CD14-positive monocyte (primary cell): ENCODE data around the gene ST13. TPM values are rescaled to one million over a fixed set of nuclear protein-coding genes. Genes with fewer than 3 reads are reported as not detected.
"Not testable (repeated sequence)": the region's sequence is repeated elsewhere in the genome, so short reads cannot be mapped to it uniquely, and the experiment has no call there.

ENCODE experiments used
- DNase-seq, 3 donors: peaks; one replicate each; pipeline ENCODE4 v3.0.0-alpha.2; 2011 to 2022
- H2AFZ ChIP-seq: 2 replicates; pipeline ENCODE4 v1.6.0; 2012; ENCODE audit warnings: mild to moderate bottlenecking, low read depth, low read length, inconsistent platforms; ENCODE audit not compliant: insufficient read depth, poor library complexity, severe bottlenecking
- H3K27ac ChIP-seq, 2 donors: 1 replicate in 1 of 2; 2 replicates in 1 of 2; pipeline ENCODE4 v1.5.1; 2012 to 2013; ENCODE audit warnings: low read length in 2 of 2, control low read depth in 1 of 2, inconsistent platforms in 1 of 2, low read depth in 1 of 2, mild to moderate bottlenecking in 1 of 2
- H3K27me3 ChIP-seq, 2 donors: one replicate each; pipeline versions ENCODE4 v1.6.0 to v1.6.1; 2011 to 2013; ENCODE audit warnings: low read length in 2 of 2; ENCODE audit not compliant: control insufficient read depth in 2 of 2, insufficient read depth in 2 of 2
- H3K36me3 ChIP-seq, 2 donors: replicated peaks in 1 of 2; 1 replicate in 1 of 2; 2 replicates in 1 of 2; pipeline versions ENCODE4 v1.5.1 to v1.6.1; 2012 to 2013; ENCODE audit warnings: low read length in 2 of 2, control low read depth in 1 of 2, inconsistent platforms in 1 of 2, mild to moderate bottlenecking in 1 of 2; ENCODE audit not compliant: insufficient read depth in 2 of 2, control insufficient read depth in 1 of 2
- H3K4me1 ChIP-seq, 2 donors: 1 replicate in 1 of 2; 2 replicates in 1 of 2; pipeline versions ENCODE4 v1.5.1 to v1.6.1; 2012 to 2013; ENCODE audit warnings: low read length in 2 of 2, control low read depth in 1 of 2, inconsistent platforms in 1 of 2, mild to moderate bottlenecking in 1 of 2, moderate library complexity in 1 of 2; ENCODE audit not compliant: insufficient read depth in 2 of 2, control insufficient read depth in 1 of 2
- H3K4me2 ChIP-seq: replicated peaks from 2 replicates; pipeline ENCODE3; 2012; ENCODE audit warnings: low read length, moderate library complexity, mild to moderate bottlenecking; ENCODE audit not compliant: poor library complexity, severe bottlenecking; ENCODE audit errors: extremely low read depth
- H3K4me3 ChIP-seq, 3 experiments: fragments of 200-600 bp in 1 of 3; sonication (generic) in 1 of 3; replicated peaks in 1 of 3; 1 replicate in 2 of 3; 2 replicates in 1 of 3; pipeline ENCODE4 v1.5.1; 2011 to 2013; ENCODE audit warnings: low read length in 3 of 3, mild to moderate bottlenecking in 3 of 3, control low read depth in 2 of 3, low read depth in 2 of 3, inconsistent platforms in 1 of 3, moderate library complexity in 1 of 3
- H3K79me2 ChIP-seq: 2 replicates; pipeline ENCODE4 v1.6.0; 2012; ENCODE audit warnings: mild to moderate bottlenecking, control low read depth, inconsistent platforms, low read length, moderate library complexity; ENCODE audit not compliant: insufficient read depth
- H3K9ac ChIP-seq: 2 replicates; pipeline ENCODE4 v1.6.0; 2017; ENCODE audit warnings: low read length, mild to moderate bottlenecking; ENCODE audit not compliant: insufficient read depth, poor library complexity, severe bottlenecking
- H3K9me3 ChIP-seq, 2 donors: replicated peaks in 1 of 2; 1 replicate in 1 of 2; 2 replicates in 1 of 2; pipeline versions ENCODE4 v1.5.1 to v1.6.1; 2012 to 2013; ENCODE audit warnings: low read length in 2 of 2, control low read depth in 1 of 2; ENCODE audit not compliant: control insufficient read depth in 1 of 2, insufficient read depth in 1 of 2
- H4K20me1 ChIP-seq: 2 replicates; pipeline ENCODE4 v1.6.0; 2012; ENCODE audit warnings: mild to moderate bottlenecking, low read length, control low read depth, moderate library complexity; ENCODE audit not compliant: insufficient read depth
- H3K27ac Mint-ChIP-seq, 7 donors: one replicate each; pipeline ENCODE4 v1.8.0; 2020; ENCODE audit warnings: mild to moderate bottlenecking in 7 of 7, mixed read lengths in 7 of 7, moderate library complexity in 6 of 7, inconsistent platforms in 2 of 7
- H3K27me3 Mint-ChIP-seq, 3 donors: one replicate each; pipeline ENCODE4 v1.8.0; 2021 to 2022; ENCODE audit warnings: low read depth in 3 of 3, mild to moderate bottlenecking in 3 of 3, mixed read lengths in 3 of 3, moderate library complexity in 3 of 3, inconsistent platforms in 1 of 3
- H3K36me3 Mint-ChIP-seq, 2 donors: one replicate each; pipeline ENCODE4 v1.8.0; 2020; ENCODE audit warnings: mixed read lengths in 2 of 2, inconsistent platforms in 1 of 2, mild to moderate bottlenecking in 1 of 2
- H3K4me1 Mint-ChIP-seq: one replicate; pipeline ENCODE4 v1.8.0; 2020; ENCODE audit warnings: mild to moderate bottlenecking, mixed read lengths
- H3K4me3 Mint-ChIP-seq, 2 donors: one replicate each; pipeline ENCODE4 v1.8.0; 2020; ENCODE audit warnings: mild to moderate bottlenecking in 2 of 2, mixed read lengths in 2 of 2, moderate library complexity in 1 of 2
- H3K9me3 Mint-ChIP-seq, 7 donors: one replicate each; pipeline ENCODE4 v1.8.0; 2020 to 2022; ENCODE audit warnings: mixed read lengths in 7 of 7, mild to moderate bottlenecking in 6 of 7, moderate library complexity in 6 of 7, inconsistent platforms in 2 of 7
- WGBS: methylation state at CpG from one replicate; pipeline ENCODE4 v1.1.5; 2013; ENCODE audit warnings: missing lambda C conversion rate; ENCODE audit not compliant: insufficient coverage; 5-methylcytosine and 5-hydroxymethylcytosine counted together
- intact Hi-C, 2 donors: fragments of 100-400 bp; cut with micrococcal nuclease; formaldehyde crosslinking; loops; one replicate each; pipeline versions ENCODE4 v1.15.0 to v1.15.1; 2023
- polyA plus RNA-seq, 3 donors: library from polyadenylated mRNA; depleted of rRNA in 1 of 3; unstranded in 2 of 3; stranded (reverse) in 1 of 3; fragments of 300-500 nt in 2 of 3; fragments of >200 nt in 1 of 3; fragmentation: Illumina TruSeq in 2 of 3; gene quantifications; 1 replicate in 2 of 3; 2 replicates in 1 of 3; pipeline ENCODE4 v1.2.3, GENCODE V29; 2012 to 2021
- small RNA-seq: library from RNA; depleted of rRNA; stranded (forward); fragments of <200 nt; gene quantifications from one replicate; pipeline ENCODE3, GENCODE V24; 2012; ENCODE audit warnings: low read depth; ENCODE audit not compliant: insufficient read length
- TF ChIP-seq, protein P1 (sequence below): fragments of 200-600 bp; IDR thresholded peaks from one replicate; pipeline ENCODE4 v1.8.0; 2022; ENCODE audit warnings: antibody characterized with exemption, mild to moderate bottlenecking

The ST13 gene
- polyA plus RNA-seq, 3 donors: 56.1 to 81.3 (median 67.2) TPM

DNA sequence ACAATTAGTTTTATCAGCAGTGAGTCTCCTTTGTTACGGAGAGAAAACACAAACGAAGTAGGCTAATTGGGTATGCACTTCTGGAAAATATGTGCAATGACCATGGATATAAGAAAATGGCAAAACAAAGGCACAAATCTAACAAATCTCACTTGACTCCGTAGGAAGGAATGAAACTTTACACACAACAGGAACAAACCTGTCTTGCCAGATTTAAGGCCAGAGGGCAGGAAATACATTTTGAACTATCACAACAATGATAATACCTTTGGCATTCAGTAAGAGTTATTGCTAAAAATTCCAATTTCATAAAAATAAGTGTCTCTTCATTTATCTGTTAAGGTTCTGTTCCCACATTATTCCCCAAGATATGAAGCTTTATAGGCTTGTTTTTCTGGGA is 73.9 kb downstream of the ST13 start:
- no peak for DNase-seq
- H3K4me3 ChIP-seq: no peak overlapping the region
- no peaks in the 10 kb centered on the region for H3K79me2 ChIP-seq
- no peaks in the 10 kb centered on the region for H3K9me3 ChIP-seq
- H3K27me3 ChIP-seq: no peaks in the 10 kb centered on the region
- H3K27ac ChIP-seq: no peak overlapping the region
- Mint-ChIP-seq H3K27ac (no peak overlapping the region), H3K9me3 (peaks cover 0 to 2% (median 0%) of the 10 kb centered on the region in 7 donors), H3K4me1 (no peaks in the 10 kb centered on the region), H3K27me3 (no peaks in the 10 kb centered on the region), H3K36me3 (peaks cover 45 to 48% of the 10 kb centered on the region in 2 donors), H3K4me3 (no peak overlapping the region)
- TF ChIP-seq, protein P1, sequence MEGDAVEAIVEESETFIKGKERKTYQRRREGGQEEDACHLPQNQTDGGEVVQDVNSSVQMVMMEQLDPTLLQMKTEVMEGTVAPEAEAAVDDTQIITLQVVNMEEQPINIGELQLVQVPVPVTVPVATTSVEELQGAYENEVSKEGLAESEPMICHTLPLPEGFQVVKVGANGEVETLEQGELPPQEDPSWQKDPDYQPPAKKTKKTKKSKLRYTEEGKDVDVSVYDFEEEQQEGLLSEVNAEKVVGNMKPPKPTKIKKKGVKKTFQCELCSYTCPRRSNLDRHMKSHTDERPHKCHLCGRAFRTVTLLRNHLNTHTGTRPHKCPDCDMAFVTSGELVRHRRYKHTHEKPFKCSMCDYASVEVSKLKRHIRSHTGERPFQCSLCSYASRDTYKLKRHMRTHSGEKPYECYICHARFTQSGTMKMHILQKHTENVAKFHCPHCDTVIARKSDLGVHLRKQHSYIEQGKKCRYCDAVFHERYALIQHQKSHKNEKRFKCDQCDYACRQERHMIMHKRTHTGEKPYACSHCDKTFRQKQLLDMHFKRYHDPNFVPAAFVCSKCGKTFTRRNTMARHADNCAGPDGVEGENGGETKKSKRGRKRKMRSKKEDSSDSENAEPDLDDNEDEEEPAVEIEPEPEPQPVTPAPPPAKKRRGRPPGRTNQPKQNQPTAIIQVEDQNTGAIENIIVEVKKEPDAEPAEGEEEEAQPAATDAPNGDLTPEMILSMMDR: no peak
- no peak overlapping the region for H3K4me2 ChIP-seq
- no peaks in the 10 kb centered on the region for H3K4me1 ChIP-seq
- no peak overlapping the region for H2AFZ ChIP-seq
- H3K36me3 ChIP-seq: peaks cover 7 to 41% of the 10 kb centered on the region in 2 donors
- WGBS: no CpG with 5 or more reads among the region's 3 CpGs
- intact Hi-C loops: no loop called here
- no peak overlapping the region for H3K9ac ChIP-seq
- H4K20me1 ChIP-seq: no peaks in the 10 kb centered on the region

GRCh38 chr22:40781749-40782148 is 74.7 kb downstream of the ST13 start:
- peaks cover 45 to 54% of the 10 kb centered on the region in 2 donors for H3K36me3 Mint-ChIP-seq
- H3K9me3 ChIP-seq, H3K4me1 ChIP-seq, H3K27ac ChIP-seq, H4K20me1 ChIP-seq, H3K4me3 ChIP-seq, H3K4me2 ChIP-seq, H3K9me3 Mint-ChIP-seq, H3K4me3 Mint-ChIP-seq, intact Hi-C loops, H3K4me1 Mint-ChIP-seq, DNase-seq, H3K79me2 ChIP-seq, H2AFZ ChIP-seq, H3K27ac Mint-ChIP-seq, H3K9ac ChIP-seq, H3K27me3 ChIP-seq, H3K27me3 Mint-ChIP-seq: not testable (repeated sequence)
- 100% methylated on average over 7 of the region's 14 CpGs for WGBS
- H3K36me3 ChIP-seq: peaks cover 13 to 42% of the 10 kb centered on the region in 2 donors

Small RNA genes within 50 kb of the gene (small RNA-seq; reads per million reads assigned to genes)
- gene JTBP1: not detected
- gene MIR4766: not detected

Other genes with a start within 250 kb of the ST13 start
- gene MRTFA, start 219.9 kb downstream of the ST13 start, polyA plus RNA-seq: 10 to 100 TPM; 14.1 to 33.8 (median 18.9) TPM
- gene MCHR1, start 177.2 kb downstream of the ST13 start, polyA plus RNA-seq: under 1 TPM in 2 of 3 donors, not detected in 1; 0.05 to 0.09 TPM
- gene SLC25A17, start 37.3 kb downstream of the ST13 start, polyA plus RNA-seq: 10 to 100 TPM in 1 of 3 donors, 1 to 10 TPM in 2; 7.3 to 10.6 (median 8.8) TPM
- gene XPNPEP3, start 509 bp upstream of the ST13 start, polyA plus RNA-seq: 1 to 10 TPM; 3.6 to 9.4 (median 7.3) TPM
- gene DNAJB7, start 5.5 kb upstream of the ST13 start, polyA plus RNA-seq: not detected
- 100 to 1,000 TPM in 2 of 3 donors, 10 to 100 TPM in 1; 42.7 to 247 (median 224) TPM for gene RBX1, start 94.7 kb upstream of the ST13 start, polyA plus RNA-seq
- 10 to 100 TPM in 2 of 3 donors, 1 to 10 TPM in 1; 5.7 to 81.6 (median 16.8) TPM for gene EP300, start 236.0 kb upstream of the ST13 start, polyA plus RNA-seq